Measurements from ENCODE around the gene SDF4.

Gene SDF4

GRCh38 chr1:1267488-1268283, 35.9 kb upstream of the SDF4 start:
- TF ChIP-seq YY1 (IDR thresholded peaks at IDR 0.05; ENCODE audit: low read depth) = no peak
- no peak for TF ChIP-seq ZBTB7A (IDR thresholded peaks at IDR 0.05; ENCODE audit: low read depth)
- TF ChIP-seq NFIC (IDR thresholded peaks at IDR 0.05) = no peak
- TF ChIP-seq EGR1 (IDR thresholded peaks at IDR 0.05) = no peak
- TF ChIP-seq RAD21 (IDR thresholded peaks at IDR 0.05; ENCODE audit: low read depth) = no peak
- TF ChIP-seq CEBPB (IDR thresholded peaks at IDR 0.05) = no peak
- no peak for TF ChIP-seq TCF12 (IDR thresholded peaks at IDR 0.05; ENCODE audit: low read depth)
- TF ChIP-seq TEAD4 (IDR thresholded peaks at IDR 0.05) = no peak

DNA sequence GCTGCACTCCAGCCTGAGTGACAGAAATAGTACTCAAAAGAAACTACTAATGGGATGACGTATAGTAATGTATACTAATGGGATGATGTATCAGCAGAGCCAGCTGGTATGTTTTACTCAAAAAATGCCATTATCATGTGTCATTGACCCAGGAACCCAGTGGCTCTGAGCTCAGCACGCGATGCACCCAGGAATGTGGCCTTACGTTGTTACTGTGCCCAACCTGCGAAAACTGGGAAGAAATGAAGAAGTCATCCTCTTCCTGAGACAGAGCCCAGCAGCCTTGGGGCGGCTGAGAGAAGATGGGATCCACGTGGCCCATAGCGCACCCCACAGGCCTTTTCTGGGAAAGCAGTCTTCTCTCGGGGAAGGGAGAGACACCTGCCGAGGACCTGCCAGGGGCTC, 33.1 kb upstream of the SDF4 start:
- TF ChIP-seq EP300 (IDR thresholded peaks at IDR 0.05; ENCODE audit: borderline replicate concordance) (no peak), RAD21 (IDR thresholded peaks at IDR 0.05; ENCODE audit: low read depth) (peak; percentile 23; the same call in 1 of the 2 replicates)

GRCh38 chr1:1264026-1264425, 32.2 kb upstream of the SDF4 start:
- TF ChIP-seq, protein P1, sequence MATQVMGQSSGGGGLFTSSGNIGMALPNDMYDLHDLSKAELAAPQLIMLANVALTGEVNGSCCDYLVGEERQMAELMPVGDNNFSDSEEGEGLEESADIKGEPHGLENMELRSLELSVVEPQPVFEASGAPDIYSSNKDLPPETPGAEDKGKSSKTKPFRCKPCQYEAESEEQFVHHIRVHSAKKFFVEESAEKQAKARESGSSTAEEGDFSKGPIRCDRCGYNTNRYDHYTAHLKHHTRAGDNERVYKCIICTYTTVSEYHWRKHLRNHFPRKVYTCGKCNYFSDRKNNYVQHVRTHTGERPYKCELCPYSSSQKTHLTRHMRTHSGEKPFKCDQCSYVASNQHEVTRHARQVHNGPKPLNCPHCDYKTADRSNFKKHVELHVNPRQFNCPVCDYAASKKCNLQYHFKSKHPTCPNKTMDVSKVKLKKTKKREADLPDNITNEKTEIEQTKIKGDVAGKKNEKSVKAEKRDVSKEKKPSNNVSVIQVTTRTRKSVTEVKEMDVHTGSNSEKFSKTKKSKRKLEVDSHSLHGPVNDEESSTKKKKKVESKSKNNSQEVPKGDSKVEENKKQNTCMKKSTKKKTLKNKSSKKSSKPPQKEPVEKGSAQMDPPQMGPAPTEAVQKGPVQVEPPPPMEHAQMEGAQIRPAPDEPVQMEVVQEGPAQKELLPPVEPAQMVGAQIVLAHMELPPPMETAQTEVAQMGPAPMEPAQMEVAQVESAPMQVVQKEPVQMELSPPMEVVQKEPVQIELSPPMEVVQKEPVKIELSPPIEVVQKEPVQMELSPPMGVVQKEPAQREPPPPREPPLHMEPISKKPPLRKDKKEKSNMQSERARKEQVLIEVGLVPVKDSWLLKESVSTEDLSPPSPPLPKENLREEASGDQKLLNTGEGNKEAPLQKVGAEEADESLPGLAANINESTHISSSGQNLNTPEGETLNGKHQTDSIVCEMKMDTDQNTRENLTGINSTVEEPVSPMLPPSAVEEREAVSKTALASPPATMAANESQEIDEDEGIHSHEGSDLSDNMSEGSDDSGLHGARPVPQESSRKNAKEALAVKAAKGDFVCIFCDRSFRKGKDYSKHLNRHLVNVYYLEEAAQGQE (IDR thresholded peaks at IDR 0.05; ENCODE audit: low read depth) = no peak
- TF ChIP-seq TCF12 (IDR thresholded peaks at IDR 0.05; ENCODE audit: low read depth) (no peak), EGR1 (IDR thresholded peaks at IDR 0.05) (no peak), YY1 (IDR thresholded peaks at IDR 0.05; ENCODE audit: low read depth) (no peak), USF1 (IDR thresholded peaks at IDR 0.05) (no peak), TEAD4 (IDR thresholded peaks at IDR 0.05) (no peak), CREB1 (IDR thresholded peaks at IDR 0.05; ENCODE audit: low read depth) (no peak), EP300 (IDR thresholded peaks at IDR 0.05; ENCODE audit: borderline replicate concordance) (no peak), TAF1 (IDR thresholded peaks at IDR 0.05; ENCODE audit: low read depth) (no peak), ZBTB7A (IDR thresholded peaks at IDR 0.05; ENCODE audit: low read depth) (no peak), FOXM1 (IDR thresholded peaks at IDR 0.05; ENCODE audit: borderline replicate concordance, low read depth) (no peak), NFIC (IDR thresholded peaks at IDR 0.05) (no peak), RAD21 (IDR thresholded peaks at IDR 0.05; ENCODE audit: low read depth) (no peak), CEBPB (IDR thresholded peaks at IDR 0.05) (no peak)
- TF ChIP-seq, protein P2, sequence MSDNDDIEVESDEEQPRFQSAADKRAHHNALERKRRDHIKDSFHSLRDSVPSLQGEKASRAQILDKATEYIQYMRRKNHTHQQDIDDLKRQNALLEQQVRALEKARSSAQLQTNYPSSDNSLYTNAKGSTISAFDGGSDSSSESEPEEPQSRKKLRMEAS (IDR thresholded peaks at IDR 0.05) = no peak

DNA sequence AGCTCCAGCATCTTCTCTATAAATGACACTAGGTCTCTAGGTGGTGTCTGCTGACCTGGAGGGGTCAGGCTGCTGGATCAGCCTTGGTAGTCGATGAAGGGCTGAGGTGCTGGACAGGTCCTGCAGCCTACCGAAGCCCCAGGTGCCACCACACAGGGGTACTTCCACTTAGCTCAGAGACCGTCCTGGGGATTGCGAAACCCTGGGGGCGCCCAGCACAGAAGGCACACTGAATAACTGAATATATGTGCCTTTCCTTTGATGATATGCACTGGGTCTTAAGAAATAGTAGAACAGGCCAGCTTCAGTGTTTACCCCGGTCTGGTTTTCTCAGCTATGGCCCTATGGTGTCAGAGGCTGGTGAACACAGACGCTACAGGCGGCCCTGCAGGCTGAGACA, 31.0 kb upstream of the SDF4 start:
- TF ChIP-seq, protein P2 (IDR thresholded peaks at IDR 0.05) = no peak
- TF ChIP-seq TAF1 (IDR thresholded peaks at IDR 0.05; ENCODE audit: low read depth) = no peak
- peak; percentile 60; the same call in 1 of the 2 replicates for TF ChIP-seq CEBPB (IDR thresholded peaks at IDR 0.05)
- TF ChIP-seq EP300 (IDR thresholded peaks at IDR 0.05; ENCODE audit: borderline replicate concordance) = no peak
- no peak for TF ChIP-seq USF1 (IDR thresholded peaks at IDR 0.05)
- no peak for TF ChIP-seq ZBTB7A (IDR thresholded peaks at IDR 0.05; ENCODE audit: low read depth)
- no peak for TF ChIP-seq TCF12 (IDR thresholded peaks at IDR 0.05; ENCODE audit: low read depth)

- TF ChIP-seq, protein P1 (IDR thresholded peaks at IDR 0.05; ENCODE audit: low read depth) = no peak
- TF ChIP-seq, protein P2 (IDR thresholded peaks at IDR 0.05) = no peak
- TF ChIP-seq NFIC (IDR thresholded peaks at IDR 0.05) = no peak
- no peak for TF ChIP-seq CEBPB (IDR thresholded peaks at IDR 0.05)
- no peak for TF ChIP-seq ZBTB7A (IDR thresholded peaks at IDR 0.05; ENCODE audit: low read depth)
Observed at GRCh38 chr1:1262071-1262470, 30.3 kb upstream of the SDF4 start.

- no peak for TF ChIP-seq CREB1 (IDR thresholded peaks at IDR 0.05; ENCODE audit: low read depth)
- TF ChIP-seq YY1 (IDR thresholded peaks at IDR 0.05; ENCODE audit: low read depth) = no peak
- TF ChIP-seq NFIC (IDR thresholded peaks at IDR 0.05) = no peak
- no peak for TF ChIP-seq EGR1 (IDR thresholded peaks at IDR 0.05)
- TF ChIP-seq, protein P2 (IDR thresholded peaks at IDR 0.05) = no peak
- TF ChIP-seq, protein P1 (IDR thresholded peaks at IDR 0.05; ENCODE audit: low read depth) = no peak
- TF ChIP-seq USF1 (IDR thresholded peaks at IDR 0.05) = no peak
- no peak for TF ChIP-seq TEAD4 (IDR thresholded peaks at IDR 0.05)
- no peak for TF ChIP-seq TAF1 (IDR thresholded peaks at IDR 0.05; ENCODE audit: low read depth)
- TF ChIP-seq ZBTB7A (IDR thresholded peaks at IDR 0.05; ENCODE audit: low read depth) = no peak
- no peak for TF ChIP-seq CEBPB (IDR thresholded peaks at IDR 0.05)
- no peak for TF ChIP-seq TCF12 (IDR thresholded peaks at IDR 0.05; ENCODE audit: low read depth)
Observed at GRCh38 chr1:1260843-1261560, 29.2 kb upstream of the SDF4 start.

Data from Ishikawa (cell line).